Measurements from ENCODE around the gene WDR26.
"Not testable (repeated sequence)": the region's sequence is repeated elsewhere in the genome, so short reads cannot be mapped to it uniquely, and the experiment has no call there.

The WDR26 gene

GRCh38 chr1:224343679-224344078, 90.9 kb downstream of the WDR26 start:
- no peak for DNase-seq

DNA sequence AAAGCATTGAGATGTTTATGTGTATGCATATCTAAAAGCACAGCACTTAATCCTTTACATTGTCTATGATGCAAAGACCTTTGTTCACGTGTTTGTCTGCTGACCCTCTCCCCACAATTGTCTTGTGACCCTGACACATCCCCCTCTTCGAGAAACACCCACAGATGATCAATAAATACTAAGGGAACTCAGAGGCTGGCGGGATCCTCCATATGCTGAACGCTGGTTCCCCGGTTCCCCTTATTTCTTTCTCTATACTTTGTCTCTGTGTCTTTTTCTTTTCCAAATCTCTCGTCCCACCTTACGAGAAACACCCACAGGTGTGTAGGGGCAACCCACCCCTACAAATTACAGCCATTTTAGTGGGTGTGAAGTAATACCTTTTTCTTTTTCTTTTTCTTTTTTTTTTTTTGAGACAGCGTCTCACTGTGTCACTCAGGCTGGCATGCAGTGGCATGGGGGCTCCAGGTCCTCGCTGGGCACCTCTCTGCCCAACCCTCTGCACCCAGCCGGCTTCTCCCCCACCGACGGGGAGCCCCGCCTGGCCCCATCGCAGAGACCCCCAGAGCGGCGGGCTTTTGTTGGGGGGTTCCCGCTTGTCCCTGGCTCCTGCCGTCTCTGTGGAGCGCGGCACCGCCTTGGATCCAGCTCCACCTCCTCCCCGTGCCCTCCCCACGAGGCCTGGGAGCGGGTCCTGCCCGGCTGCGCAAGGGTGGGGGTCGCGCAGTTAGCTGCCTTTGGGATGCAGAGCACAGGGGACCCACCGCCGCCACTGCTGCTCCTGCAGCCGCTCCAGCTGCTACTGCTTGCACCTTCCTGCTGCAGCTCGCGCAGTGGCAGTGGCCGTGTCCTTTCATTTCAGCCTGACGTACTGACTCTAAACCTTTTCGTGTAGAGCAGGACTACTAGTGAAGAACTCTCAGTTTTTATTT, 93.9 kb downstream of the WDR26 start:
- not testable (repeated sequence) for DNase-seq

DNA sequence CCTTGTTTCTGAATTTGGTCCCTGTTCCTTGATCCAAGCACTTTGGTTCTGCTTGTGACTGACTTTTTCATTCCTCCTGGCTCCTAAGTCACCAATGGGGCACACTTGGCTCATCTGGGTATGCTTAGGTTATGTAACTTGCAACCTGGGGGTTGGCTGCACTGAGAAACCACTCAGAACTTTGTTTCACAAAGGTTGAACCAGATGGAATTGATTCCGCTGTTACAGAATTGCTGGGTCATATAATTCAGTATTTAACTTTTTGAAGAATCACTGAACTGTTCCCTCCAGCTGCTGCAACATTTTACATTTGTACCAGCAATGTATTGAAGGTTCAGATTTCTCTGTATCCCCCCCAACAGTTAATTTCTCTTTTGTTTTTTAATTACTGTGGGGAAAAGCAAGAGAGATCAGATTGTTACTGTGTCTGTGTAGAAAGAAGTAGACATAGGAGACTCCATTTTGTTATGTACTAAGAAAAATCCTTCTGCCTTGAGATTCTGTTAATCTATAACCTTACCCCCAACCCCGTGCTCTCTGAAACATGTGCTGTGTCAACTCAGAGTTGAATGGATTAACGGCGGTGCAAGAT, 95.1 kb downstream of the WDR26 start:
- DNase-seq: no peak

DNA sequence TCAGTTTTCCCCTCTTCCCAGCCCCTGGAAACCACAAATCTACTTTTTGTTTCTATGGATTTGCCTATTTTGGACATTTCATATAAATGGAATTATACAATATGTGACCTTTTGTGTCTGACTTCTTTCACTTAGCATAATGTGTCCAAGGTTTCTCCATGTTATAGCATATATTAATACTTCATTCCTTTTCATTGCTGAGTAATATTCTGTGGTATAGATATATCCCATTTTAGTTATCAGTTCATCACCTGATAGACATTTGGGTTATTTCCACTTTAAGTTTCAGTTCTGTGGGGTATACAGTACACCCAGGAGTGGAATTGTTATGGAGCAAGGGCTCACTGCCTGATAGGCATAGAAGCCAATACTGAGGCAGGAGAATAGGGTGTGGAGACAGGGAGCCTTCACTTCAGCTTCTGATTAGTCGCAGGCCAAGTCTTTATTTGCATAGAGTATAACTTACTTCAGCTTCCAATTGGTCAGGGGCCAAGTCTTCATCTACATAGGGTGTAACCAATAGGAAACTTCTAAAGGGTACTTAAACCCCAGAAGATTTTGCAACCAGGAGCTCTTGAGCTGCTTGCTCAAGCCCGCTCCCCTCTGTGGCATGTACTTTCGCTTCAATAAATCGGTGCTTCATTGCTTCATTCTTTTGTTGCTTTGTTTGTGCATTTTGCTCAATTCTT, 96.3 kb downstream of the WDR26 start:
- DNase-seq: no peak
